ENCODE measurements around the gene SPRYD4. TPM values are rescaled to one million over a fixed set of nuclear protein-coding genes. Genes with fewer than 3 reads are reported as not detected.

Gene SPRYD4
- total RNA-seq, 1 donor from 2014 or later = 2.0 TPM

GRCh38 chr12:56450241-56450640, 18.1 kb upstream of the SPRYD4 start:
- H3K79me2 ChIP-seq (ENCODE audit: insufficient read depth, low read length) = peaks cover 8% of the 10 kb centered on the region
- H4K20me1 ChIP-seq (ENCODE audit: insufficient read depth, low read length) = no peaks in the 10 kb centered on the region
- FAIRE-seq (no peak), DNase-seq (ENCODE audit: low read depth) (no peak)
- H3K27me3 ChIP-seq (ENCODE audit: insufficient read depth, low read length) = no peaks in the 10 kb centered on the region
- H3K9ac ChIP-seq (ENCODE audit: low read length) = no peak overlapping the region
- H3K9me3 Mint-ChIP-seq (ENCODE audit: unreplicated experiment) = no peaks in the 10 kb centered on the region
- TF ChIP-seq CTCF (IDR thresholded peaks at IDR 0.05; ENCODE audit: insufficient read depth, low read depth, low read length) = no peak
- no peak for TF ChIP-seq EZH2 (IDR thresholded peaks at IDR 0.05; ENCODE audit: insufficient read depth, low read length)
- H3K4me3 ChIP-seq (ENCODE audit: insufficient read depth, low read depth, low read length) = no peak overlapping the region
- H3K27ac Mint-ChIP-seq (ENCODE audit: unreplicated experiment) = no peak overlapping the region
- no peaks in the 10 kb centered on the region for H3K9me3 ChIP-seq (ENCODE audit: insufficient read depth, low read depth, low read length)
- no peak overlapping the region for H2AFZ ChIP-seq (ENCODE audit: low read depth, low read length)
- peaks cover 4% of the 10 kb centered on the region for H3K4me1 ChIP-seq (ENCODE audit: insufficient read depth, low read length)
- H3K4me1 Mint-ChIP-seq (ENCODE audit: low read depth, unreplicated experiment) = peaks cover 4% of the 10 kb centered on the region
- H3K27me3 Mint-ChIP-seq (ENCODE audit: low read depth, unreplicated experiment) = peaks cover 19% of the 10 kb centered on the region
- no peak overlapping the region for H3K27ac ChIP-seq (ENCODE audit: low read depth, low read length)
- peak overlapping the region; percentile 93 for H3K4me3 Mint-ChIP-seq (ENCODE audit: unreplicated experiment)
- H3K36me3 ChIP-seq (ENCODE audit: insufficient read depth, low read length) = no peaks in the 10 kb centered on the region
- peaks cover 3% of the 10 kb centered on the region for H3K36me3 Mint-ChIP-seq (ENCODE audit: low read depth, unreplicated experiment)
- H3K4me2 ChIP-seq (ENCODE audit: low read length) = no peak overlapping the region

- peaks cover 24% of the 10 kb centered on the region for H3K27me3 Mint-ChIP-seq (ENCODE audit: low read depth, unreplicated experiment)
- no peak overlapping the region for H3K4me3 Mint-ChIP-seq (ENCODE audit: unreplicated experiment)
- Histone ChIP-seq H3K4me3 (ENCODE audit: insufficient read depth, low read depth, low read length) (no peak overlapping the region), H2AFZ (ENCODE audit: low read depth, low read length) (no peak overlapping the region), H3K9ac (ENCODE audit: low read length) (no peak overlapping the region), H3K9me3 (ENCODE audit: insufficient read depth, low read depth, low read length) (no peaks in the 10 kb centered on the region), H3K4me1 (ENCODE audit: insufficient read depth, low read length) (peaks cover 4% of the 10 kb centered on the region), H3K27ac (ENCODE audit: low read depth, low read length) (no peak overlapping the region), H4K20me1 (ENCODE audit: insufficient read depth, low read length) (no peaks in the 10 kb centered on the region), H3K4me2 (ENCODE audit: low read length) (no peak overlapping the region), H3K79me2 (ENCODE audit: insufficient read depth, low read length) (peaks cover 8% of the 10 kb centered on the region), H3K36me3 (ENCODE audit: insufficient read depth, low read length) (no peaks in the 10 kb centered on the region), H3K27me3 (ENCODE audit: insufficient read depth, low read length) (peaks cover 4% of the 10 kb centered on the region)
- H3K4me1 Mint-ChIP-seq (ENCODE audit: low read depth, unreplicated experiment) = peaks cover 4% of the 10 kb centered on the region
- TF ChIP-seq EZH2 (IDR thresholded peaks at IDR 0.05; ENCODE audit: insufficient read depth, low read length) (no peak), CTCF (IDR thresholded peaks at IDR 0.05; ENCODE audit: insufficient read depth, low read depth, low read length) (no peak)
- DNase-seq (ENCODE audit: low read depth) = no peak
- H3K27ac Mint-ChIP-seq (ENCODE audit: unreplicated experiment) = no peak overlapping the region
- no peaks in the 10 kb centered on the region for H3K9me3 Mint-ChIP-seq (ENCODE audit: unreplicated experiment)
- peaks cover 3% of the 10 kb centered on the region for H3K36me3 Mint-ChIP-seq (ENCODE audit: low read depth, unreplicated experiment)
- FAIRE-seq = no peak
These were observed 17.2 kb upstream of the SPRYD4 start for GRCh38 chr12:56451147-56451546.

- H4K20me1 ChIP-seq (ENCODE audit: insufficient read depth, low read length) = no peaks in the 10 kb centered on the region
- H3K27me3 ChIP-seq (ENCODE audit: insufficient read depth, low read length) = peaks cover 4% of the 10 kb centered on the region
- no peak within 1 kb of the TSS for H3K9ac ChIP-seq (ENCODE audit: low read length)
- no peaks in the 10 kb centered on the region for H3K79me2 ChIP-seq (ENCODE audit: insufficient read depth, low read length)
- H3K27ac Mint-ChIP-seq (ENCODE audit: unreplicated experiment) = no peak within 1 kb of the TSS
- H3K36me3 Mint-ChIP-seq (ENCODE audit: low read depth, unreplicated experiment) = peaks cover 3% of the 10 kb centered on the region
- no peak for FAIRE-seq
- no peak within 1 kb of the TSS for H2AFZ ChIP-seq (ENCODE audit: low read depth, low read length)
- no peak within 1 kb of the TSS for H3K4me2 ChIP-seq (ENCODE audit: low read length)
- H3K4me3 Mint-ChIP-seq (ENCODE audit: unreplicated experiment) = no peak within 1 kb of the TSS
- H3K4me1 ChIP-seq (ENCODE audit: insufficient read depth, low read length) = peaks cover 3% of the 10 kb centered on the region
- no peaks in the 10 kb centered on the region for H3K36me3 ChIP-seq (ENCODE audit: insufficient read depth, low read length)
- peaks cover 4% of the 10 kb centered on the region for H3K4me1 Mint-ChIP-seq (ENCODE audit: low read depth, unreplicated experiment)
- peaks cover 24% of the 10 kb centered on the region for H3K27me3 Mint-ChIP-seq (ENCODE audit: low read depth, unreplicated experiment)
- no peak for DNase-seq (ENCODE audit: low read depth)
- no peaks in the 10 kb centered on the region for H3K9me3 ChIP-seq (ENCODE audit: insufficient read depth, low read depth, low read length)
- no peak within 1 kb of the TSS for H3K27ac ChIP-seq (ENCODE audit: low read depth, low read length)
- H3K9me3 Mint-ChIP-seq (ENCODE audit: unreplicated experiment) = no peaks in the 10 kb centered on the region
- no peak for TF ChIP-seq EZH2 (IDR thresholded peaks at IDR 0.05; ENCODE audit: insufficient read depth, low read length)
- TF ChIP-seq CTCF (IDR thresholded peaks at IDR 0.05; ENCODE audit: insufficient read depth, low read depth, low read length) = no peak
- H3K4me3 ChIP-seq (ENCODE audit: insufficient read depth, low read depth, low read length) = no peak within 1 kb of the TSS
These were observed 13.8 kb upstream of the SPRYD4 start, which contains the start of gene MIP for GRCh38 chr12:56454557-56454956. MIP (minus strand) TSS chr12:56454657; CDS start chr12:56454613, 44 bp downstream.
